Smooth muscle cell (in vitro differentiated cells): ENCODE measurements around the gene PARD3. TPM values are rescaled to one million over a fixed set of nuclear protein-coding genes. Genes with fewer than 3 reads are reported as not detected.

ENCODE experiments used
- DNase-seq: peaks from one replicate; lab custom pipeline; 2025; ENCODE audit not compliant: unreplicated experiment; lab: John Stamatoyannopoulos, UW
- H2AFZ ChIP-seq: fragments of 200-600 bp; sonication (generic); 2 replicates; pipeline ENCODE4 v1.6.0; 2016; ENCODE audit warnings: antibody characterized with exemption, low read depth, mild to moderate bottlenecking
- H3F3A ChIP-seq: fragments of 200-600 bp; sonication (generic); 2 replicates; pipeline ENCODE4 v1.6.0; 2017; ENCODE audit warnings: antibody characterized with exemption, low read depth
- H3K27ac ChIP-seq: fragments of 200-600 bp; sonication (generic); 2 replicates; pipeline ENCODE4 v1.5.1; 2016; ENCODE audit warnings: low read depth, mild to moderate bottlenecking
- H3K27me3 ChIP-seq: fragments of 200-600 bp; sonication (generic); 2 replicates; pipeline ENCODE4 v1.6.1; 2016; ENCODE audit warnings: low read depth, mild to moderate bottlenecking
- H3K36me3 ChIP-seq: fragments of 200-600 bp; sonication (generic); 2 replicates; pipeline ENCODE4 v1.5.1; 2016; ENCODE audit warnings: low read depth
- H3K4me1 ChIP-seq: fragments of 200-600 bp; sonication (generic); 2 replicates; pipeline ENCODE4 v1.5.1; 2016; ENCODE audit warnings: low read depth
- H3K4me2 ChIP-seq: fragments of 200-600 bp; sonication (generic); 2 replicates; pipeline ENCODE4 v1.6.0; 2016; ENCODE audit warnings: mild to moderate bottlenecking
- H3K4me3 ChIP-seq: fragments of 200-600 bp; sonication (generic); 2 replicates; pipeline ENCODE4 v1.5.1; 2016; ENCODE audit warnings: mild to moderate bottlenecking
- H3K79me2 ChIP-seq: fragments of 200-600 bp; sonication (generic); 2 replicates; pipeline ENCODE4 v1.6.0; 2016; ENCODE audit warnings: low read depth, mild to moderate bottlenecking
- H3K9ac ChIP-seq: fragments of 200-600 bp; sonication (generic); 2 replicates; pipeline ENCODE4 v1.6.0; 2016; ENCODE audit warnings: low read depth
- H3K9me3 ChIP-seq: fragments of 200-600 bp; sonication (generic); replicated peaks from 2 replicates; pipeline ENCODE4 v1.5.1; 2016; ENCODE audit warnings: low read depth
- H4K20me1 ChIP-seq: fragments of 200-600 bp; sonication (generic); 2 replicates; pipeline ENCODE4 v1.6.0; 2016; ENCODE audit warnings: low read depth
- CTCF ChIP-seq: fragments of 200-600 bp; sonication (generic); IDR thresholded peaks from 2 replicates; pipeline ENCODE4 v1.5.1; 2017; ENCODE audit warnings: borderline replicate concordance, mild to moderate bottlenecking, antibody characterized with exemption; ENCODE audit not compliant: insufficient read depth, poor library complexity, severe bottlenecking
- WGBS: methylation state at CpG from one replicate; pipeline ENCODE4 v1.1.7; 2016; ENCODE audit warnings: low lambda C conversion rate; 5-methylcytosine and 5-hydroxymethylcytosine counted together
- polyA plus RNA-seq: library from polyadenylated mRNA; unstranded; fragments of >200 nt; fragmentation: Nextera tagmentation; extraction: Ambion mirVana; gene quantifications from 2 replicates; pipeline ENCODE4 v1.2.1, GENCODE V29; 2016
- total RNA-seq: library from RNA; depleted of rRNA; stranded (reverse); fragments of >200 nt; gene quantifications from 2 replicates; pipeline ENCODE4 v1.2.3, GENCODE V29; 2014

The PARD3 gene
- total and polyA plus RNA-seq, 2 experiments from 2014 or later = 17.5 to 26.0 TPM

GRCh38 chr10:34635111-34635510 lies 180.0 kb downstream of the PARD3 start:
- peaks cover 17% of the 10 kb centered on the region for H3K79me2 ChIP-seq

GRCh38 chr10:34633374-34633773 lies 181.7 kb downstream of the PARD3 start:
- Histone ChIP-seq H4K20me1 (peaks cover 20% of the 10 kb centered on the region), H3F3A (no peaks in the 10 kb centered on the region), H3K9me3 (no peaks in the 10 kb centered on the region), H3K4me2 (no peak overlapping the region), H3K4me1 (no peaks in the 10 kb centered on the region), H3K27ac (no peak overlapping the region), H3K9ac (no peak overlapping the region), H3K4me3 (no peak overlapping the region), H3K36me3 (no peaks in the 10 kb centered on the region), H2AFZ (no peak overlapping the region), H3K27me3 (no peaks in the 10 kb centered on the region), H3K79me2 (peaks cover 17% of the 10 kb centered on the region)
- TF ChIP-seq CTCF = no peak
- 96% methylated on average over 10 of the region's 10 CpGs for WGBS
- DNase-seq = no peak

More at GRCh38 chr10:34635111-34635510, 180.0 kb downstream of the PARD3 start:
- H3K4me1 ChIP-seq = no peaks in the 10 kb centered on the region
- H3K27ac ChIP-seq = no peak overlapping the region
- H3K9ac ChIP-seq = no peak overlapping the region
- TF ChIP-seq CTCF = no peak
- H4K20me1 ChIP-seq = peaks cover 13% of the 10 kb centered on the region
- H3K4me3 ChIP-seq = no peak overlapping the region
- H3K4me2 ChIP-seq = no peak overlapping the region
- H3F3A ChIP-seq = no peaks in the 10 kb centered on the region
- H2AFZ ChIP-seq = no peak overlapping the region
- H3K27me3 ChIP-seq = no peaks in the 10 kb centered on the region
- 97% methylated on average over 6 of the region's 6 CpGs for WGBS
- H3K36me3 ChIP-seq = no peaks in the 10 kb centered on the region
- no peaks in the 10 kb centered on the region for H3K9me3 ChIP-seq
- no peak for DNase-seq

GRCh38 chr10:34629084-34629483 lies 186.0 kb downstream of the PARD3 start:
- Histone ChIP-seq H4K20me1 (peaks cover 14% of the 10 kb centered on the region), H3K4me3 (no peak overlapping the region), H3K4me1 (no peaks in the 10 kb centered on the region), H2AFZ (no peak overlapping the region), H3F3A (no peaks in the 10 kb centered on the region), H3K27me3 (no peaks in the 10 kb centered on the region), H3K79me2 (no peaks in the 10 kb centered on the region), H3K4me2 (no peak overlapping the region), H3K36me3 (no peaks in the 10 kb centered on the region), H3K9ac (no peak overlapping the region), H3K9me3 (no peaks in the 10 kb centered on the region), H3K27ac (no peak overlapping the region)
- no peak for DNase-seq
- no peak for TF ChIP-seq CTCF
- 96% methylated on average over 5 of the region's 5 CpGs for WGBS

- Histone ChIP-seq H3K4me3 (no peak overlapping the region), H3K9ac (no peak overlapping the region), H3K9me3 (no peaks in the 10 kb centered on the region), H3K27ac (no peak overlapping the region), H3K4me1 (no peaks in the 10 kb centered on the region), H3K79me2 (no peaks in the 10 kb centered on the region), H3K4me2 (no peak overlapping the region), H3K27me3 (no peaks in the 10 kb centered on the region), H3F3A (no peaks in the 10 kb centered on the region), H3K36me3 (no peaks in the 10 kb centered on the region), H2AFZ (no peak overlapping the region), H4K20me1 (peaks cover 14% of the 10 kb centered on the region)
- 42% methylated on average over 8 of the region's 8 CpGs for WGBS
- DNase-seq = no peak
- no peak for TF ChIP-seq CTCF
Measured at GRCh38 chr10:34628174-34628796, 186.8 kb downstream of the PARD3 start.
